Measurements from ENCODE around the gene SYNM.

Gene SYNM

DNA sequence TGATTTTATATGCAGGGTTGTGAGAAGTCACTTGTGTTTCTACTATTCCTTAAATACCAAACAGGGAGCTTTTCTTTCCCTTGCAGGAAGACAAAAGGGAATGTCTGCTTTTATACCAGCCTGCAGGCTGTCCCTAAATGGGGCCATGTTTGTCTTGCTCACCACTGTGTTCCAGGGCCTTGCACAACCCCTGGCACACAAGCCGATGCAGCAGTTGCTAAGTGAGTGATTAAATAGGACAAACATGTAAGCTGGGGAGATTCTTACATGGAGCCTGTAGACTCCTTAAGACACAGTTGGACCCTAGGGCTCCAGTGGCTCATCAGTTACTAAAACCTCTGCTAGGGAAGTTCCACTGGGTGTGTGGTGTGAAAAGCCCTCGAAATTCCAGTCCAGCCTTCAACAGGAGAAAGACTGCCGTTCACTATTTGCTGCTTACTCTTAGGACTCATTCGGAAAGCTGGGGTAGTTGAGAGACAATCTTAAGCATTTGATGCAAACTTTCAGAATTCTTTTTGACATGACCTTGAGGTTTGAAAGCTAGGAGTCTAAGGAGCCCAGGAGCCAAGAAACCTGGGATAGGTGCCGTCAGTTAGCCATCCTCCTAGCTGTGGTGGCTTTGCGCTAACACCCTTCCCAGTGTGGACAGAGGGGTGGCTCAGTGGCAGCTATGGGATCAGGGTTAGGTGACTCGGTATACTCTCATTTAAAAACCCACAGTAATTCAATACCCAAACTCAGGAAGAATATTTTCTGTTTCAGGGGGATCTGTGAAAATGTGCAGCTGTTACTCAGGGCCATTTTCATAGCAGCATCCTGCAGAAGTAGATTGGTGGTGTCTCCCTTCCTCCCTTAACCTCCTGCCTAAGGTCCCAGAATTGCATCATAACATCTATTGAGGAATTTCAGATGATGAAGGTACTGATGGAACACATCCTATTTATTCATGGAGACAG lies 39.1 kb downstream of the SYNM start:
- Histone ChIP-seq H3K4me1 (ENCODE audit: control insufficient read depth, low read length) (no peaks in the 10 kb centered on the region), H3K9me2 (replicated peaks; ENCODE audit: control insufficient read depth, low read length) (no peaks in the 10 kb centered on the region), H3K79me2 (ENCODE audit: control insufficient read depth, low read length) (no peaks in the 10 kb centered on the region), H3K4me2 (ENCODE audit: low read length) (no peak overlapping the region), H3K27ac (ENCODE audit: low read depth, low read length) (no peak overlapping the region), H3K9me3 (ENCODE audit: control insufficient read depth, insufficient read depth, low read length) (no peaks in the 10 kb centered on the region), H4K20me1 (ENCODE audit: control insufficient read depth, insufficient read depth, low read depth, low read length) (no peaks in the 10 kb centered on the region), H3K36me3 (ENCODE audit: control insufficient read depth, low read length) (no peaks in the 10 kb centered on the region), H3K27me3 (ENCODE audit: control insufficient read depth, low read length) (no peaks in the 10 kb centered on the region), H3K4me3 (ENCODE audit: low read length) (no peak overlapping the region), H3F3A (ENCODE audit: control insufficient read depth, insufficient read depth) (no peaks in the 10 kb centered on the region)
- TF ChIP-seq, protein P1, sequence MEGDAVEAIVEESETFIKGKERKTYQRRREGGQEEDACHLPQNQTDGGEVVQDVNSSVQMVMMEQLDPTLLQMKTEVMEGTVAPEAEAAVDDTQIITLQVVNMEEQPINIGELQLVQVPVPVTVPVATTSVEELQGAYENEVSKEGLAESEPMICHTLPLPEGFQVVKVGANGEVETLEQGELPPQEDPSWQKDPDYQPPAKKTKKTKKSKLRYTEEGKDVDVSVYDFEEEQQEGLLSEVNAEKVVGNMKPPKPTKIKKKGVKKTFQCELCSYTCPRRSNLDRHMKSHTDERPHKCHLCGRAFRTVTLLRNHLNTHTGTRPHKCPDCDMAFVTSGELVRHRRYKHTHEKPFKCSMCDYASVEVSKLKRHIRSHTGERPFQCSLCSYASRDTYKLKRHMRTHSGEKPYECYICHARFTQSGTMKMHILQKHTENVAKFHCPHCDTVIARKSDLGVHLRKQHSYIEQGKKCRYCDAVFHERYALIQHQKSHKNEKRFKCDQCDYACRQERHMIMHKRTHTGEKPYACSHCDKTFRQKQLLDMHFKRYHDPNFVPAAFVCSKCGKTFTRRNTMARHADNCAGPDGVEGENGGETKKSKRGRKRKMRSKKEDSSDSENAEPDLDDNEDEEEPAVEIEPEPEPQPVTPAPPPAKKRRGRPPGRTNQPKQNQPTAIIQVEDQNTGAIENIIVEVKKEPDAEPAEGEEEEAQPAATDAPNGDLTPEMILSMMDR (IDR thresholded peaks at IDR 0.05; ENCODE audit: low read depth, low read length, poor library complexity, severe bottlenecking): no peak
- no peak for TF ChIP-seq EZH2phosphoT487 (IDR thresholded peaks at IDR 0.05; ENCODE audit: borderline replicate concordance, low read length)

DNA sequence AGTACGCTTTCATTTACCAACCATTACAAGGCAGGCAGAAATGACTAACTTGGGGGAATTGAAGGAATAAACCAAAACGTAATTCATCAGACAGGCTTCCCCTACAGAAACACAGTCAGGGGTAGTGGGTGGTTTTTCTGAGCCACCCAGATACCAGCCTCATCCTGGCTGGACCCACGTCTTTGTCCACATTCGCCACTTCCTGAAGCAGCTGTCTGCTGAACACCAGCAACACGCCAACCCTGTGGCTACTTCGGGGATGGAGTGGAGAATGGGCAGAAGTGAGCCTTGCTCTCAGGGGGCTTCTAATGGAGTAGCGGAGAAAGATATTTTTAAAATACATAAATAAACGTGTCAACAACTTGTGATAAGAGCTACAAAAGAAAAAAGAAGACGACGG lies 40.1 kb downstream of the SYNM start:
- no peak for TF ChIP-seq EZH2phosphoT487 (IDR thresholded peaks at IDR 0.05; ENCODE audit: borderline replicate concordance, low read length)
- TF ChIP-seq, protein P1 (IDR thresholded peaks at IDR 0.05; ENCODE audit: low read depth, low read length, poor library complexity, severe bottlenecking): no peak
- Histone ChIP-seq H3K79me2 (ENCODE audit: control insufficient read depth, low read length) (no peaks in the 10 kb centered on the region), H3K36me3 (ENCODE audit: control insufficient read depth, low read length) (no peaks in the 10 kb centered on the region), H3K4me3 (ENCODE audit: low read length) (no peak overlapping the region), H3K9me2 (replicated peaks; ENCODE audit: control insufficient read depth, low read length) (no peaks in the 10 kb centered on the region), H4K20me1 (ENCODE audit: control insufficient read depth, insufficient read depth, low read depth, low read length) (no peaks in the 10 kb centered on the region), H3K4me1 (ENCODE audit: control insufficient read depth, low read length) (no peaks in the 10 kb centered on the region), H3K4me2 (ENCODE audit: low read length) (no peak overlapping the region), H3K27ac (ENCODE audit: low read depth, low read length) (no peak overlapping the region), H3K9me3 (ENCODE audit: control insufficient read depth, insufficient read depth, low read length) (no peaks in the 10 kb centered on the region), H3F3A (ENCODE audit: control insufficient read depth, insufficient read depth) (no peaks in the 10 kb centered on the region), H3K27me3 (ENCODE audit: control insufficient read depth, low read length) (no peaks in the 10 kb centered on the region)

DNA sequence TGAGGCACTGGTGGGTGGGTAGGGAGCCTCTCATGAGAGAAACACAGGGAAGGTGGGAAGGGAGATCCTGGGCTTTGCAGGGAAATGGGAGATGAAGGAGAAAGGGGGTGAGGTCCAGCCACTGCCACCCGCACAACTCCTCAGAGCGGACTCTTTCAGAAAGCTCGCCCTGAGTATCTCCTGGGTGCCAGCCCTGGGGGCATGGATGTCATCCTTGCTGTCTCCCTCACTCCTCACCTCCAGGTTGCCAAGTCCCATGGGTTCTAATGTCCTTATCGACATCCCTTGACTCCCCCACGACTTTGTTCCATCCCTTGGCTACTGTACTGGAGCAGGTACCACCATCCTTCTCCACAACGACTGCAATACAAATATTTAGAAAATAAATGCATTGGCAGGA lies 40.9 kb downstream of the SYNM start:
- Histone ChIP-seq H3K4me3 (ENCODE audit: low read length) (no peak overlapping the region), H3K9me3 (ENCODE audit: control insufficient read depth, insufficient read depth, low read length) (no peaks in the 10 kb centered on the region), H4K20me1 (ENCODE audit: control insufficient read depth, insufficient read depth, low read depth, low read length) (no peaks in the 10 kb centered on the region), H3K36me3 (ENCODE audit: control insufficient read depth, low read length) (no peaks in the 10 kb centered on the region), H3F3A (ENCODE audit: control insufficient read depth, insufficient read depth) (no peaks in the 10 kb centered on the region), H3K27me3 (ENCODE audit: control insufficient read depth, low read length) (no peaks in the 10 kb centered on the region), H3K4me2 (ENCODE audit: low read length) (no peak overlapping the region), H3K27ac (ENCODE audit: low read depth, low read length) (no peak overlapping the region), H3K9me2 (replicated peaks; ENCODE audit: control insufficient read depth, low read length) (no peaks in the 10 kb centered on the region), H3K4me1 (ENCODE audit: control insufficient read depth, low read length) (no peaks in the 10 kb centered on the region), H3K79me2 (ENCODE audit: control insufficient read depth, low read length) (no peaks in the 10 kb centered on the region)
- TF ChIP-seq, protein P1 (IDR thresholded peaks at IDR 0.05; ENCODE audit: low read depth, low read length, poor library complexity, severe bottlenecking): no peak
- TF ChIP-seq EZH2phosphoT487 (IDR thresholded peaks at IDR 0.05; ENCODE audit: borderline replicate concordance, low read length): no peak
